ENCODE measurements around the gene ZNF513. TPM values are rescaled to one million over a fixed set of nuclear protein-coding genes. Genes with fewer than 3 reads are reported as not detected.
A peak's percentile ranks its signal among the peaks of the same experiment; 100 is the strongest.

The ZNF513 gene
- total RNA-seq, 1 experiment from 2014 or later: 7.7 TPM

DNA sequence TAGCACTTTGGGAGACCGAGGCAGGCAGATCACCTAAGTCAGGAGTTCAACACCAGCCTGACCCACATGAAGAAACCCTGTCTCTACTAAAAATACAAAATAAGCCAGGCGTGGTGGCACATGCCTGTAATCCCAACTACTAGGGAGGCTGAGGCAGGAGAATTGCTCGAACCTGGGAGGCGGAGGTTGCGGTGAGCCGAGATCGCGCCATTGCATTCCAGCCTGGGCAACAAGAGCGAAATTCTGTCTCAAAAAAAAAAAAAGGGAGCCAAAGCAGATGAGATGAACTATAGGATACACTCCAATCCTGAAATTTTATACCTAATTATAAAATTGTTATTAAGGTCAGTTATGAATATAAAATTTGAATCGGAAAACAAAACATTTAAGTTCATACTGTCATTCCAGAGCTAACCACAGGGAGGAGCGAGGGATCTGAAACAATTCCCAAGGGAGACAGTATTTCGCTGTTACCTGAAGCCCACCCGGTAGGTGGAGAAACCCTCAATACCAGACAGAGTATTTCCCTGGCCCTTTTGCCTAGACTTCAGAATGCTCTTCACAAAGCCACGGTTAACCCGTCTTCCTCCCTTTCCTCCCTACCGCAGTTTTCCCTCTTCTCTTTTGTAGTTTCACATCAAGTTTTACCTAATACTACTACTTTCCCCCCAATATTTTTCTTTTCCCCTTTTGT lies 27.4 kb upstream of the ZNF513 start:
- Histone ChIP-seq H3K4me1 (replicated peaks) (peaks cover 12% of the 10 kb centered on the region), H3K9me3 (replicated peaks) (no peaks in the 10 kb centered on the region), H3K36me3 (peaks cover 34% of the 10 kb centered on the region), H3K4me3 (peak overlapping the region; percentile 98), H3K27me3 (replicated peaks) (no peaks in the 10 kb centered on the region), H3K27ac (no peak overlapping the region)
- DNase-seq (ENCODE audit: low read depth in 1 of 2, low spot score in 2 of 2): peak in 1 of 2 experiments; percentile 40

GRCh38 chr2:27400348-27401135 lies 20.0 kb upstream of the ZNF513 start:
- H3K4me3 ChIP-seq: no peak overlapping the region
- no peaks in the 10 kb centered on the region for H3K27me3 ChIP-seq (replicated peaks)
- H3K4me1 ChIP-seq (replicated peaks): no peaks in the 10 kb centered on the region
- no peaks in the 10 kb centered on the region for H3K9me3 ChIP-seq (replicated peaks)
- DNase-seq (ENCODE audit: low read depth in 1 of 2, low spot score in 2 of 2): no peak
- no peak overlapping the region for H3K27ac ChIP-seq
- peaks cover 34% of the 10 kb centered on the region for H3K36me3 ChIP-seq

GRCh38 chr2:27398962-27399361 lies 18.4 kb upstream of the ZNF513 start:
- Histone ChIP-seq H3K4me1 (replicated peaks) (no peaks in the 10 kb centered on the region), H3K27ac (no peak overlapping the region), H3K27me3 (replicated peaks) (no peaks in the 10 kb centered on the region), H3K36me3 (peaks cover 29% of the 10 kb centered on the region), H3K9me3 (replicated peaks) (no peaks in the 10 kb centered on the region), H3K4me3 (no peak overlapping the region)
- DNase-seq (ENCODE audit: low read depth in 1 of 2, low spot score in 2 of 2): no peak

DNA sequence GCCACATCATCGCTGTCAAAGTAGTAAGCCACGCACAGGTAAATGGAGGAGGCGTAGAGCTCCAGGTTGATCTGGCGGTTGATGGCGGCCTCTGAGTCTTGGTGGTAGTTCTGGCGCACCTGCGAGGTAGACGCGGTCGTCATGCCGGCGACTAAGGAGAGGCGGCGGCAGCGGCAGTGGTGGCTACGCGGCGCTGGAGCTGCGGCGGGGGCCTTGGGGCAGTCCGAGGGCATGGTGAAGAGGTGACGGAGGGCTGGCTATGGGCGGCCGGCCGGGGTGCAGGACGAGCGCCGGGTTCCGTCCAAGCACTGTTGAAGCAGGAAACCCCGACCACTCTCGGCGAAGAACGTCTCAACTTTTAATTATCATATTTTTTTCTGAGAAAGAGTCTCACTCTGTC lies 12.7 kb upstream of the ZNF513 start:
- Histone ChIP-seq H3K4me1 (replicated peaks) (no peaks in the 10 kb centered on the region), H3K27me3 (replicated peaks) (no peaks in the 10 kb centered on the region), H3K4me3 (no peak overlapping the region), H3K27ac (no peak overlapping the region), H3K36me3 (peaks cover 25% of the 10 kb centered on the region), H3K9me3 (replicated peaks) (no peaks in the 10 kb centered on the region)
- DNase-seq (ENCODE audit: low read depth in 1 of 2, low spot score in 2 of 2): no peak

- DNase-seq (ENCODE audit: low read depth in 1 of 2, low spot score in 2 of 2): no peak
- no peak overlapping the region for H3K27ac ChIP-seq
- H3K9me3 ChIP-seq (replicated peaks): no peaks in the 10 kb centered on the region
These were observed 10.5 kb upstream of the ZNF513 start for GRCh38 chr2:27390822-27391679.

DNA sequence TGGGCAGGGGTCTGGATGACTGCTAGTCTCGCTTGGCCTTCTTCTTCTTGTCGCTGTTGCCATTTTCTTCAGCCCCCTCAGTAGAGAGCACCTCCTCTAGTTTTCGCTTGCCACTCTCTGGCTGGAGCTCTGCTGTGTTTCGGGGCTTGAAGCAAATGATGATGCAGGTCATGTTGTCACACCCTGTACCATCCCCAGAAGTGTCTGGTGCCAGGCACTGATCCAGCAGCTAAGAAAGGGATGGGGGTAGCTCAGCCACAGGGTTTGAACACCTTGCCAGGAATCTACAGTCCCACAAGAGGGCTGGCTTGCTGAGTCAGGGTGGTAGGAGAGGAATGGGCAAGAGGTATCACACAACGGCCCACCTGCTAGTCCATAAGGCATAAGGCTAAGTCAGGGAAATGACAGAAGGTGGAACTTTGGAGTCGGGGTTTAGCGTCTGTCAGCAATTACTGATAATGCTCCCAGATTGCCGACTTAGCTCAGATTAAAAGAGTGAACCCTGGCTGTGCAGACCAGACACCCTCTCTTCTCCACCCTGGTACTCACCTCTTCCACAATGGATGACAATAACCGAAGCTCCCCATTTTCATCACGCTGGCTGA lies 1.1 kb upstream of the ZNF513 start:
- Histone ChIP-seq H3K4me1 (replicated peaks) (peaks cover 25% of the 10 kb centered on the region), H3K4me3 (no peak overlapping the region), H3K27me3 (replicated peaks) (no peaks in the 10 kb centered on the region), H3K27ac (no peak overlapping the region), H3K36me3 (peaks cover 90% of the 10 kb centered on the region), H3K9me3 (replicated peaks) (no peaks in the 10 kb centered on the region)
- DNase-seq (ENCODE audit: low read depth in 1 of 2, low spot score in 2 of 2): no peak

More at GRCh38 chr2:27390822-27391679, 10.5 kb upstream of the ZNF513 start:
- Histone ChIP-seq H3K36me3 (peaks cover 36% of the 10 kb centered on the region), H3K4me1 (replicated peaks) (no peaks in the 10 kb centered on the region), H3K27me3 (replicated peaks) (no peaks in the 10 kb centered on the region), H3K4me3 (no peak overlapping the region)

GRCh38 chr2:27379836-27380625 lies 503 bp downstream of the ZNF513 start:
- peak; percentile 61 to 62 for DNase-seq (ENCODE audit: low read depth in 1 of 2, low spot score in 2 of 2)
- H3K4me1 ChIP-seq (replicated peaks): peaks cover 25% of the 10 kb centered on the region
- H3K36me3 ChIP-seq: peaks cover 90% of the 10 kb centered on the region
- H3K4me3 ChIP-seq: peak overlapping the region; percentile 76
- no peaks in the 10 kb centered on the region for H3K27me3 ChIP-seq (replicated peaks)
- no peaks in the 10 kb centered on the region for H3K9me3 ChIP-seq (replicated peaks)
- H3K27ac ChIP-seq: peak overlapping the region; percentile 89

DNA sequence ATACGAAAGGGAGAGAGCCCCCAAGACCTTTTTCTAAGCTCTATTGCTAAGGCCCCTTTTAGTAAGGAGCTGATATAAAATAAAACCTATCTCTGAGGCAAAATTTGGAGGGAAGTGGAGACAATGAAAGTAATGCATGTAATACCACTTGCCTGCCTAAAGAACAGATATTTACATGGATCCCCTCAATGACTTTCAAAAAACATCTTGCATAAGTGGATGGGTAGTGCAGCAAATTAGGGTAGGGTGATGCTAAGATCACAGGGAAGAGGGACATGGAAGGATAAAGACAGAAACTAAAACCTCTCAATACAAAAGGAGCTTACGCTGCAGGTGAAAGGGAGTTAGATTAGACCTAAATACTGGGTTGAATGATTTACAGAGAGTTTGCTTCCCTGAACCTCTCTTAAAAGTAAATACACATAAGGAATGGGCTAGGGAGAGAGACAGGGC lies 1.1 kb downstream of the ZNF513 start:
- Histone ChIP-seq H3K27ac (peak overlapping the region; percentile 89), H3K27me3 (replicated peaks) (no peaks in the 10 kb centered on the region), H3K4me1 (replicated peaks) (peaks cover 25% of the 10 kb centered on the region), H3K4me3 (peak overlapping the region; percentile 76), H3K36me3 (peaks cover 90% of the 10 kb centered on the region), H3K9me3 (replicated peaks) (no peaks in the 10 kb centered on the region)
- no peak for DNase-seq (ENCODE audit: low read depth in 1 of 2, low spot score in 2 of 2)

DNA sequence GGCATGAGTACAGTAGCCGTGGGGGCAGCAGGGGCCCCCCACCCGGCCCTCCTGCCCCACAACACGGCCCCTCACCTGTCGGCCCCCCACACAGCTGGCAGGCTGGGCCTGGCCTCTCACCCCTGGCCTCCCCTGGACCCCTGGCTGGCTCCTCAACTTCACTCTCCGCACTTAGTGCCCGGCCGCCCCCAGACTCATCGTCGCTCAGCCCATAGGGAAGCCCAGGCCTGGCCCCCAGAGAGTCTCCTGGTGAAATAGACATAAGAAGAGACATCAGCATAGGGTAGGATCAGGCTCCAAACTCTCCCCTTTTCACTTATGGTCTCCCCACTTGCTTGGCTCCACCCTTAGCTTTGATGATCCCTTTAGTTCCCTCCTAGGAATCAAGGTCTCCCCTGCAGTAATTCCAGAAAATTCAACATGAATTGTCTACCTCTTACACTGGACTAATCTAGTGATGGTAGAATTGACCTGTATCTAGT lies 1.7 kb downstream of the ZNF513 start:
- peaks cover 87% of the 10 kb centered on the region for H3K36me3 ChIP-seq
- peaks cover 25% of the 10 kb centered on the region for H3K4me1 ChIP-seq (replicated peaks)
- no peaks in the 10 kb centered on the region for H3K27me3 ChIP-seq (replicated peaks)
- no peaks in the 10 kb centered on the region for H3K9me3 ChIP-seq (replicated peaks)
- no peak overlapping the region for H3K27ac ChIP-seq
- no peak for DNase-seq (ENCODE audit: low read depth in 1 of 2, low spot score in 2 of 2)
- no peak overlapping the region for H3K4me3 ChIP-seq

- Histone ChIP-seq H3K4me1 (replicated peaks) (peaks cover 25% of the 10 kb centered on the region), H3K4me3 (no peak overlapping the region), H3K36me3 (peaks cover 87% of the 10 kb centered on the region), H3K9me3 (replicated peaks) (no peaks in the 10 kb centered on the region), H3K27ac (no peak overlapping the region), H3K27me3 (replicated peaks) (no peaks in the 10 kb centered on the region)
- no peak for DNase-seq (ENCODE audit: low read depth in 1 of 2, low spot score in 2 of 2)
These were observed 2.3 kb downstream of the ZNF513 start for GRCh38 chr2:27378096-27378808.

DNA sequence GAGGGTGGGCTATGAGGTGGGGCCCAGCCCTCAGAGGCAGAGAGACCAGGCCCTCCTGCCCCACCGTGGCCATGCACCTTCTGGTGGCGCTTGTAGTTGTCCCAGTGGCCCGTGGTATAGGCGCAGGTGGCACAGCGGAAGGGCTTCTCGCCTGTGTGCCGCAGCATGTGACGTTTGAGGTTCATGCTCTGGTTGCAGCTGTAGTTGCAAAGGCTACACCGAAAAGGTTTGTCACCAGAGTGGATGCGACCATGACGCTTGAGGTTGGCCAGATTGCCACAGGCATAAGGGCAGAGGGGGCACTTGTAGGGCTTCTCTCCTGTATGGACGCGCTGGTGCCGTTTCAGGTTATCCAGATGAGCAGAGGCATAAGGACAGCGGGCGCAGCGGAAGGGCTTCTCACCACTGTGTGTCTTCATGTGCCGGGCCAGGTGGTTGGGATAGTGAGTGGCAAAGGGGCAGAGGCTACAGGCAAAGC lies 2.9 kb downstream of the ZNF513 start:
- Histone ChIP-seq H3K4me1 (replicated peaks) (peaks cover 25% of the 10 kb centered on the region), H3K27ac (no peak overlapping the region), H3K36me3 (peaks cover 91% of the 10 kb centered on the region), H3K27me3 (replicated peaks) (no peaks in the 10 kb centered on the region), H3K9me3 (replicated peaks) (no peaks in the 10 kb centered on the region), H3K4me3 (no peak overlapping the region)
- DNase-seq (ENCODE audit: low read depth in 1 of 2, low spot score in 2 of 2): no peak

All from SJSA1 (cell line).